Upper lobe of left lung (tissue), 4 donors: ENCODE measurements around the gene TSPAN5.

Experiments
- EP300 ChIP-seq, 4 donors: sonication (generic); formaldehyde crosslinking; IDR thresholded peaks; one replicate each; pipeline ENCODE4 v1.5.1; 2017; ENCODE audit warnings: antibody characterized with exemption in 4 of 4, control low read depth in 2 of 4
- POLR2A ChIP-seq, 4 donors: fragments of 450-650 bp; IDR thresholded peaks; one replicate each; pipeline ENCODE4 v1.5.1; 2016 to 2017; ENCODE audit warnings: antibody characterized with exemption in 4 of 4, mild to moderate bottlenecking in 2 of 4

- no peak for TF ChIP-seq EP300 (IDR thresholded peaks at IDR 0.05)
- no peak for TF ChIP-seq POLR2A (IDR thresholded peaks at IDR 0.05)
Measured at GRCh38 chr4:98625399-98625798, 33.0 kb downstream of the TSPAN5 start.
